ENCODE data around the gene RXYLT1.

Gene RXYLT1

DNA sequence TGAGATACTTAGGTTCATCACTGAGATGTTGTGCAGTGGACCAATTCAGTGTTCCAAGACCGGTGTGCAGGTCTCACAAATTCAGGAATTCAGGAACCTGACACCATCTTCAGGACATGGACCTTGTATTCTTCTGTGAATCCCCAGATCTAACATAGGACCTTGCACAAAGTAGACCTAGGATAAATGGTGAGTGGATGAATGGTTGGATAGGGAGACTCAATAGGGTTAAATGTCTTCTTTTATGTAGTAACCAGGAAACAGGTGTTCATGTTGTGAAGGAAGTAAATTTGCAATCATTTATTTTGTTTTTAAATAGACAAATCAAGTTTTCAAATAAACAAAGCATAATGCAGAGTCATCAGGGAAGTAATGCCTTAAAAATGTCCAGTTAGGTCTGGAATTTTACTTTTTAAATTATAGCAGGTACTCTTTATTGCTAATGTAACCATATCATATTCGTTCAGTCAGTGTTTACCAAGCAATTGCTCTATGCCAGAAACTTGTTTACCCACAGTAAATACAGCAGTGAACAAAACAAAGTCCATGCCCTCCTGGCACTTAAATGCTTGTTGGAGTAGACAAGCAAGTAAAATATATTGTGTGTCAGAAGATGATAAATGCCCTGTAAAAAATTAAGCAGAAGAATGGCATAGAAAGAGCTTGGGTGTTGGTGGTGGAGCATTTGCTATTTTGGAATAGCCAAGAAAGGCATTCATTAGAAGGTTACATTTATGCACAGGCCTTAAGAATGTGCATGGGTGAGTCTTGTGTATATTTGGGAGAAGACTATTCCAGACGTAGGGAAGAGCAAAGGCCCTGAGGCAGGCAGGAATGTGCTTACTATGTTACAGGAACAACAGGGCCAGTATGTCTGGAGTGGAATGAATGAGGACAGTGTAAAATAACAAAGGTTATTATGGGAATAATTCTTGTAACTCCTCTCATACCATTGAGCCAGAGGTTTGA, 26.3 kb downstream of the RXYLT1 start:
- no peak for DNase-seq (ENCODE audit: low read depth)
- TF ChIP-seq, protein P1, sequence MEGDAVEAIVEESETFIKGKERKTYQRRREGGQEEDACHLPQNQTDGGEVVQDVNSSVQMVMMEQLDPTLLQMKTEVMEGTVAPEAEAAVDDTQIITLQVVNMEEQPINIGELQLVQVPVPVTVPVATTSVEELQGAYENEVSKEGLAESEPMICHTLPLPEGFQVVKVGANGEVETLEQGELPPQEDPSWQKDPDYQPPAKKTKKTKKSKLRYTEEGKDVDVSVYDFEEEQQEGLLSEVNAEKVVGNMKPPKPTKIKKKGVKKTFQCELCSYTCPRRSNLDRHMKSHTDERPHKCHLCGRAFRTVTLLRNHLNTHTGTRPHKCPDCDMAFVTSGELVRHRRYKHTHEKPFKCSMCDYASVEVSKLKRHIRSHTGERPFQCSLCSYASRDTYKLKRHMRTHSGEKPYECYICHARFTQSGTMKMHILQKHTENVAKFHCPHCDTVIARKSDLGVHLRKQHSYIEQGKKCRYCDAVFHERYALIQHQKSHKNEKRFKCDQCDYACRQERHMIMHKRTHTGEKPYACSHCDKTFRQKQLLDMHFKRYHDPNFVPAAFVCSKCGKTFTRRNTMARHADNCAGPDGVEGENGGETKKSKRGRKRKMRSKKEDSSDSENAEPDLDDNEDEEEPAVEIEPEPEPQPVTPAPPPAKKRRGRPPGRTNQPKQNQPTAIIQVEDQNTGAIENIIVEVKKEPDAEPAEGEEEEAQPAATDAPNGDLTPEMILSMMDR (conservative IDR thresholded peaks at IDR 0.05; ENCODE audit: low read depth, low read length) = no peak
- no peak overlapping the region for H3K4me3 ChIP-seq (ENCODE audit: low read depth, low read length)

DNA sequence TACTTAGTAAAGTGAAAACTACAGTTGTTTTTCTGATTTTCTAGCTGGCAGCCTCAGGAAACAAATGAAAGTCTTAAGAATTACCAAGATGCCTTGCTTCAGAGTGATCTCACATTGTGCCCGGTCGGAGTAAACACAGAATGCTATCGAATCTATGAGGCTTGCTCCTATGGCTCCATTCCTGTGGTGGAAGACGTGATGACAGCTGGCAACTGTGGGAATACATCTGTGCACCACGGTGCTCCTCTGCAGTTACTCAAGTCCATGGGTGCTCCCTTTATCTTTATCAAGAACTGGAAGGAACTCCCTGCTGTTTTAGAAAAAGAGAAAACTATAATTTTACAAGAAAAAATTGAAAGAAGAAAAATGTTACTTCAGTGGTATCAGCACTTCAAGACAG, 28.9 kb downstream of the RXYLT1 start:
- DNase-seq (ENCODE audit: low read depth) = peak; percentile 99
- TF ChIP-seq, protein P1 (conservative IDR thresholded peaks at IDR 0.05; ENCODE audit: low read depth, low read length) = no peak
- H3K4me3 ChIP-seq (ENCODE audit: low read depth, low read length) = no peak overlapping the region

DNA sequence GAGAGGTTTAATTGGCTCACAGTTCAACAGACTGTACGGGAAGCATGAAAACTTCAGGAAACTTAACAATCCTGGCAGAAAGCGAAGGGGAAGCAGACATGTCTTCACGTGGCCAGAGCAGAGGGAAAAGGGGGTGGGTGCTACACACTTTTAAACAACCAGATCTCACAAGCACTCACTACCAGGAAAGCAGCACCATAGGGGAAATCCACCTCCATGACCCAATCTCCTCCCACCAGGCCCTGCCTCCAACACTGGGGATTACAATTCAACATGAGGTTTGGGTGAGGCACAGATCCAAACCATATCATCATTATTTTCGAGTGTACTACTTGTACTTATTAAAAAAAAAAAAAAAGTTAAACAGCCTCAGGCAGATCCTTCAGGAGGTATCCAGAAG, 29.9 kb downstream of the RXYLT1 start:
- H3K4me3 ChIP-seq (ENCODE audit: low read depth, low read length) = no peak overlapping the region
- DNase-seq (ENCODE audit: low read depth) = peak; percentile 59
- TF ChIP-seq, protein P1 (conservative IDR thresholded peaks at IDR 0.05; ENCODE audit: low read depth, low read length) = no peak

DNA sequence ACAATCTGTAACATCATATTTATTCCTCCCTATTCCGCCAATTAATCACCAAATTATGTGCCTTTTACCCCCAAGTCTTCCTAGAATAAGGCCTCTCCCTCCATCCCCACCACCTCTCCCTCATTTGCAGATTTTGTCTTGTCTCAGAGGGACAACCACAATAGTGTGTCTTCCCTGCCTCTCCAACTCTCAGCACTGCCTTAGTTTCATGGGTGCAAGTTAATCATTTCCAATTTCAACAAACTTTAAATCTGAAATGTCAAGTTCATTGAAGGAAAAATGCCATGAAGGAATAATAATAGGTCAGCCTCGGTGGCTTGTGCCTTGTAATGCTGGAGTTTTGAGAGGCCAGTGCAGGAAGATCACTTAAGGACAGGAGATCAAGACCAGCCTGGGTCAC, 31.6 kb downstream of the RXYLT1 start:
- DNase-seq (ENCODE audit: low read depth) = no peak
- TF ChIP-seq, protein P1 (conservative IDR thresholded peaks at IDR 0.05; ENCODE audit: low read depth, low read length) = no peak
- H3K4me3 ChIP-seq (ENCODE audit: low read depth, low read length) = no peak overlapping the region

DNA sequence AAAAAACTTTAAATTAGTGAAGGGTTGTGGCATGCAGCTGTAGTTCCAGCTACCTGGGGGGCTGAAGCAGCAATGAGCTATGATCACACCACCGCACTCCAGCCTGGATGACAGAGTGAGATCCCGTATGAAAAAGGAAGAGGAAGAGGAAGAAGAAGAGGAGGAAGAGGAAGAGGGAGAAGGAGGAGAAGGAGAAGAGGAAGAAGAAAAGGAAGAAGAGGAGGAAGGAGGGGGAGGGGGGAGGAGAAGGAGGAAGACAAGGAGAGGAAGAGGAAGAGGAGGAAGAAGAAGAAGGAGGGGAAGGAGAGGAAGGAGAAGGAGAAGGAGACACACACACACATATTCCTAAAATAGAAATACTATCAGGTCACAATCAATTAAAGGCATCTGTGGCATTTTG, 32.0 kb downstream of the RXYLT1 start:
- H3K4me3 ChIP-seq (ENCODE audit: low read depth, low read length) = no peak overlapping the region
- no peak for DNase-seq (ENCODE audit: low read depth)
- TF ChIP-seq, protein P1 (conservative IDR thresholded peaks at IDR 0.05; ENCODE audit: low read depth, low read length) = no peak

DNA sequence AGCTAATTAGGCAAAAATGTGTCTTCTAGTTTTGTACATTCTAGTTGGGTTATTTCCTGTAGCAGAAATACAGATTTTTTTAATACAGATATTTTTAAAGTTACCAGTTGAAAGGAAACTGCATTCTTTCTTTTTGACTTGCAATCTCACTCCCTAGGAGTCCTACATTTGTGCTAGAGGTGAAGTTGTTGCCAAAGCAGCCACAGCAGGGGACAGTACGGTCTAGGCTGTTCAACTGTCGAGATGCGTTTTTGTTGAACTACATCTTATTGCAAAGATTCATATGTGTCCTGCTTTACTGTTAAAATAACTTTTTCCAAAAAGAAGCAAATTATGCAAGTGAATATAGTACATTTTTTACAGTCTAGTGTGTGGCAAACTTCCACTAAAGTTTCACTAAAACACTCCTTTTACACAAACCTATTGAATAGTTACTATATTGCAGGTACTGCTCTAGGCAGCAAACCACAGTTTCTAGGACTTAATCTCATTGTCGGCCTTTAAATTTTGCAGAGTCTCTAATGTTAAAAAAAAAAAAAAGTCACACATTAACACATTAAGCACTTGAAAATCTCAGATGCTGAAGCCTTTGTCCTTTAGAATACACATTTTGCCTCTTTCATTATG, 34.5 kb downstream of the RXYLT1 start:
- peak; percentile 92 for DNase-seq (ENCODE audit: low read depth)
- no peak overlapping the region for H3K4me3 ChIP-seq (ENCODE audit: low read depth, low read length)
- TF ChIP-seq, protein P1 (conservative IDR thresholded peaks at IDR 0.05; ENCODE audit: low read depth, low read length) = no peak

Data from choroid plexus epithelial cell (primary cell).